ENCODE measurements around the gene OGFRL1.

GRCh38 chr6:71347119-71347518 is 58.5 kb downstream of the OGFRL1 start:
- TF ChIP-seq CTCF (IDR thresholded peaks at IDR 0.05) (no peak), EZH2 (IDR thresholded peaks at IDR 0.05; ENCODE audit: borderline replicate concordance, insufficient read depth, low read depth, low read length, poor library complexity, severe bottlenecking) (no peak)
